ENCODE results near the gene UNCX. TPM values are rescaled to one million over a fixed set of nuclear protein-coding genes. Genes with fewer than 3 reads are reported as not detected.

UNCX gene
- total and polyA plus RNA-seq, 8 donors: not detected

GRCh38 chr7:1225441-1226185 is 7.1 kb upstream of the UNCX start:
- Histone ChIP-seq H3K36me3 (no peaks in the 10 kb centered on the region), H3K4me3 (no peak overlapping the region), H3K4me1 (peaks cover 9 to 37% (median 30%) of the 10 kb centered on the region in 4 donors), H3K27me3 (peaks cover 45 to 100% (median 94%) of the 10 kb centered on the region in 3 donors), H3K9me3 (no peaks in the 10 kb centered on the region), H3K27ac (no peak overlapping the region)
- intact Hi-C loops (cut with DNase I; ENCODE audit: low total_unique reads): loop anchor here (10.0 kb wide), 2 partner anchors 189 to 249 kb away; no protein-coding TSS in a partner anchor
- TF ChIP-seq POLR2AphosphoS5 (IDR thresholded peaks at IDR 0.05): no peak
- TF ChIP-seq, protein P1, sequence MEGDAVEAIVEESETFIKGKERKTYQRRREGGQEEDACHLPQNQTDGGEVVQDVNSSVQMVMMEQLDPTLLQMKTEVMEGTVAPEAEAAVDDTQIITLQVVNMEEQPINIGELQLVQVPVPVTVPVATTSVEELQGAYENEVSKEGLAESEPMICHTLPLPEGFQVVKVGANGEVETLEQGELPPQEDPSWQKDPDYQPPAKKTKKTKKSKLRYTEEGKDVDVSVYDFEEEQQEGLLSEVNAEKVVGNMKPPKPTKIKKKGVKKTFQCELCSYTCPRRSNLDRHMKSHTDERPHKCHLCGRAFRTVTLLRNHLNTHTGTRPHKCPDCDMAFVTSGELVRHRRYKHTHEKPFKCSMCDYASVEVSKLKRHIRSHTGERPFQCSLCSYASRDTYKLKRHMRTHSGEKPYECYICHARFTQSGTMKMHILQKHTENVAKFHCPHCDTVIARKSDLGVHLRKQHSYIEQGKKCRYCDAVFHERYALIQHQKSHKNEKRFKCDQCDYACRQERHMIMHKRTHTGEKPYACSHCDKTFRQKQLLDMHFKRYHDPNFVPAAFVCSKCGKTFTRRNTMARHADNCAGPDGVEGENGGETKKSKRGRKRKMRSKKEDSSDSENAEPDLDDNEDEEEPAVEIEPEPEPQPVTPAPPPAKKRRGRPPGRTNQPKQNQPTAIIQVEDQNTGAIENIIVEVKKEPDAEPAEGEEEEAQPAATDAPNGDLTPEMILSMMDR (IDR thresholded peaks at IDR 0.05): peak in 5 of 7 experiments; percentile 22 to 80 (median 65)
- 5 to 9% (median 7%) methylated on average over 50 to 52 of the region's 52 CpGs for WGBS, 5 donors
- peak in 1 of 2 donors; percentile 62 for DNase-seq

- DNase-seq: no peak
- WGBS, 5 donors: 17 to 33% (median 24%) methylated on average over 19 to 23 of the region's 23 CpGs
- H3K9me3 ChIP-seq: no peaks in the 10 kb centered on the region
- H3K27me3 ChIP-seq: peaks cover 49 to 100% (median 94%) of the 10 kb centered on the region in 3 donors
- H3K4me1 ChIP-seq: peaks cover 9 to 44% (median 34%) of the 10 kb centered on the region in 4 donors
- intact Hi-C loops (cut with DNase I; ENCODE audit: low total_unique reads): loop anchor here (10.0 kb wide), 2 partner anchors 188 to 248 kb away; no protein-coding TSS in a partner anchor
- H3K36me3 ChIP-seq: no peaks in the 10 kb centered on the region
- H3K27ac ChIP-seq: no peak overlapping the region
- TF ChIP-seq, protein P1 (IDR thresholded peaks at IDR 0.05): no peak
- TF ChIP-seq EP300 (IDR thresholded peaks at IDR 0.05): no peak
- no peak for TF ChIP-seq POLR2A (IDR thresholded peaks at IDR 0.05)
- no peak for TF ChIP-seq POLR2AphosphoS5 (IDR thresholded peaks at IDR 0.05)
- no peak overlapping the region for H3K4me3 ChIP-seq
These were observed 6.3 kb upstream of the UNCX start for GRCh38 chr7:1226186-1226901.

DNA sequence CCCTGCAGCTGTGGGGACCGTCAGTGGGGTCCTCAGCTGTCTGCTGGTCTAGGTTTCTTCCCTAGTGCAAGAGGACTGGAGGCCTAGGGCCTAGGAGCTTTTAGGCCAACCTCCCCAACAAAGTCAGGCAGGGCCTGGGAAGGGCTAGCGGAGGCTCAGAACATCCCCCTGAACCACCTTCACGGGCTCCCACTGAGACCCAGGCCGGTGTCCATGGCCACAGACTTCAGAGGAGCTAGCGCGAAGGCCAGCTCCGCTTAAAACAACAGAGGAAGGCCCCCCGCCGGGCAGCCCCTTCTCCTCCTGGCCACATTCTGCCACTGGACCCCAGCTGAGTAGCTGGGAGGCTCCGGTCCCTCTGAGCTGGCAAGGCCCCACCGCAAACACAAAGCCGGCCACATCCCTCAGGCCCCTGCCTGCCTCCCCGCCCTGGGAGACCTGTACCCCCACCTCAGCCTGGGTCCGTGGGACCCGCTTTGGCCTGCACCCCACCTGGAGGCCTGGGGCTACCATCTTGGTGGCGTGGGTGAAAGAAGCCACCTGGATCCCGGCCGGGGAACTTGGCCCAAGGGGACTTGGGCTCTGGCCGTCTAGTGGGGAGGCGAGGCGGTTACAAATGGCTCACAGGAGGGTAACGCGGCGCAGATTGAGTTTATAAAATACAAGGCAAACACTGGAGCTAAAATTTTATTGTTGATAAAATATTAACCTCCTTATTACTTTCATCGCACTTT is 5.4 kb upstream of the UNCX start:
- TF ChIP-seq, protein P1 (IDR thresholded peaks at IDR 0.05): no peak
- TF ChIP-seq EP300 (IDR thresholded peaks at IDR 0.05): no peak
- no peak for TF ChIP-seq POLR2A (IDR thresholded peaks at IDR 0.05)
- no peak for TF ChIP-seq POLR2AphosphoS5 (IDR thresholded peaks at IDR 0.05)
- Histone ChIP-seq H3K4me3 (no peak overlapping the region), H3K36me3 (no peaks in the 10 kb centered on the region), H3K27ac (no peak overlapping the region), H3K9me3 (no peaks in the 10 kb centered on the region), H3K27me3 (peaks cover 56 to 100% (median 96%) of the 10 kb centered on the region in 3 donors), H3K4me1 (peaks cover 9 to 51% (median 36%) of the 10 kb centered on the region in 4 donors)
- intact Hi-C loops (cut with DNase I; ENCODE audit: low total_unique reads): loop anchor here (10.0 kb wide), 2 partner anchors 188 to 248 kb away; no protein-coding TSS in a partner anchor
- WGBS, 5 donors: 22 to 40% (median 31%) methylated on average over 18 to 25 of the region's 25 CpGs
- DNase-seq: no peak

Measured in stomach (tissue), 9 donors.